H9 (cell line): ENCODE measurements around the gene BBX. TPM values are rescaled to one million over a fixed set of nuclear protein-coding genes. Genes with fewer than 3 reads are reported as not detected.

ENCODE experiments used
- DNase-seq: peaks from one replicate; pipeline ENCODE4 v3.0.0-alpha.2; 2017
- H2AFZ ChIP-seq: one replicate; pipeline ENCODE4 v1.6.1; 2013; ENCODE audit warnings: mild to moderate bottlenecking, low read length, control low read depth, moderate library complexity
- H2AK5ac ChIP-seq: 2 replicates; pipeline ENCODE4 v1.6.1; 2013; ENCODE audit warnings: low read length, control low read depth, mixed read lengths; ENCODE audit not compliant: insufficient read length
- H2BK120ac ChIP-seq: one replicate; pipeline ENCODE4 v1.6.1; 2013; ENCODE audit warnings: low read depth, mild to moderate bottlenecking, low read length, control low read depth, inconsistent platforms; ENCODE audit not compliant: poor library complexity, severe bottlenecking
- H2BK12ac ChIP-seq: 2 replicates; pipeline ENCODE4 v1.6.1; 2013; ENCODE audit warnings: low read length, control low read depth, mixed read lengths, low read depth; ENCODE audit not compliant: insufficient read length
- H2BK15ac ChIP-seq: 2 replicates; pipeline ENCODE4 v1.6.1; 2013; ENCODE audit warnings: low read depth, low read length, control low read depth
- H2BK20ac ChIP-seq: one replicate; pipeline ENCODE4 v1.6.1; 2013; ENCODE audit warnings: low read depth, mild to moderate bottlenecking, low read length, control low read depth, inconsistent platforms; ENCODE audit not compliant: poor library complexity, severe bottlenecking
- H2BK5ac ChIP-seq: 2 replicates; pipeline ENCODE4 v1.6.1; 2013; ENCODE audit warnings: low read length, control low read depth, mixed read lengths; ENCODE audit not compliant: insufficient read length
- H3K14ac ChIP-seq: 2 replicates; pipeline ENCODE4 v1.6.1; 2013; ENCODE audit warnings: low read length, control low read depth; ENCODE audit not compliant: insufficient read depth
- H3K18ac ChIP-seq: 2 replicates; pipeline ENCODE4 v1.6.1; 2013; ENCODE audit warnings: low read depth, mild to moderate bottlenecking, mixed read lengths, low read length, control low read depth; ENCODE audit not compliant: insufficient read length
- H3K23ac ChIP-seq: 2 replicates; pipeline ENCODE4 v1.6.1; 2013; ENCODE audit warnings: low read length, control low read depth, mixed read lengths, low read depth; ENCODE audit not compliant: insufficient read length
- H3K23me2 ChIP-seq: 2 replicates; pipeline ENCODE4 v1.6.1; 2013; ENCODE audit warnings: low read depth, mild to moderate bottlenecking, mixed read lengths, low read length, control low read depth; ENCODE audit not compliant: insufficient read length, poor library complexity, severe bottlenecking
- H3K27ac ChIP-seq: 2 replicates; pipeline ENCODE4 v1.5.1; 2013; ENCODE audit warnings: low read length, control low read depth, mixed read lengths, low read depth; ENCODE audit not compliant: insufficient read length
- H3K27me3 ChIP-seq: 2 replicates; pipeline ENCODE4 v1.6.1; 2013; ENCODE audit warnings: low read length, control low read depth, inconsistent platforms; ENCODE audit not compliant: insufficient read depth
- H3K4ac ChIP-seq: 2 replicates; pipeline ENCODE4 v1.6.1; 2013; ENCODE audit warnings: low read depth, mild to moderate bottlenecking, control low read depth, inconsistent platforms, low read length, moderate library complexity
- H3K4me1 ChIP-seq: 2 replicates; pipeline ENCODE4 v1.6.1; 2013; ENCODE audit warnings: low read length, control low read depth, inconsistent platforms; ENCODE audit not compliant: insufficient read depth
- H3K4me2 ChIP-seq: 2 replicates; pipeline ENCODE4 v1.6.1; 2013; ENCODE audit warnings: low read length, control low read depth, mixed read lengths; ENCODE audit not compliant: insufficient read length, insufficient read depth
- H3K56ac ChIP-seq: 2 replicates; pipeline ENCODE4 v1.6.1; 2013; ENCODE audit warnings: low read depth, mild to moderate bottlenecking, mixed read lengths, low read length, control low read depth; ENCODE audit not compliant: insufficient read length
- H3K79me1 ChIP-seq: 2 replicates; pipeline ENCODE4 v1.6.1; 2013; ENCODE audit warnings: low read depth, mild to moderate bottlenecking, moderate library complexity, low read length, control low read depth, inconsistent platforms; ENCODE audit not compliant: insufficient read depth, poor library complexity, severe bottlenecking
- H3K79me2 ChIP-seq: 2 replicates; pipeline ENCODE4 v1.6.1; 2013; ENCODE audit warnings: low read length, control low read depth, inconsistent platforms; ENCODE audit not compliant: insufficient read depth
- H3K9ac ChIP-seq: 2 replicates; pipeline ENCODE4 v1.6.1; 2013; ENCODE audit warnings: low read length, control low read depth, mixed read lengths; ENCODE audit not compliant: insufficient read length; ENCODE audit errors: extremely low read depth
- H3K9me3 ChIP-seq: one replicate; pipeline ENCODE4 v1.6.1; 2013; ENCODE audit warnings: low read depth, low read length, inconsistent platforms; ENCODE audit not compliant: control insufficient read depth
- H3T11ph ChIP-seq: one replicate; pipeline ENCODE4 v1.6.1; 2013; ENCODE audit warnings: mild to moderate bottlenecking, low read length, control low read depth, inconsistent platforms
- H4K20me1 ChIP-seq: one replicate; pipeline ENCODE4 v1.6.1; 2013; ENCODE audit not compliant: control insufficient read depth, insufficient read length, insufficient read depth
- H4K5ac ChIP-seq: 2 replicates; pipeline ENCODE4 v1.6.1; 2013; ENCODE audit warnings: low read depth, mild to moderate bottlenecking, mixed read lengths, low read length, control low read depth; ENCODE audit not compliant: insufficient read length
- H4K8ac ChIP-seq: replicated peaks from 2 replicates; pipeline ENCODE4 v1.6.1; 2013; ENCODE audit warnings: low read length, control low read depth, mixed read lengths, low read depth; ENCODE audit not compliant: insufficient read length
- H4K91ac ChIP-seq: 2 replicates; pipeline ENCODE4 v1.6.1; 2013; ENCODE audit warnings: low read depth, mild to moderate bottlenecking, moderate library complexity, mixed read lengths, low read length, control low read depth; ENCODE audit not compliant: insufficient read length
- H3K27ac Mint-ChIP-seq, 3 experiments: 2 replicates in 2 of 3; 3 replicates in 1 of 3; pipeline ENCODE4 v1.8.0; 2020 to 2021; ENCODE audit warnings: mixed read lengths in 3 of 3, mild to moderate bottlenecking in 1 of 3, moderate library complexity in 1 of 3
- H3K27me3 Mint-ChIP-seq: 2 replicates; pipeline ENCODE4 v1.8.0; 2021; ENCODE audit warnings: low read depth, mild to moderate bottlenecking, moderate library complexity, mixed read lengths
- H3K36me3 Mint-ChIP-seq, 3 experiments: 2 replicates in 2 of 3; 3 replicates in 1 of 3; pipeline ENCODE4 v1.8.0; 2020 to 2021; ENCODE audit warnings: low read depth in 3 of 3, mixed read lengths in 3 of 3; ENCODE audit not compliant: insufficient read depth in 1 of 3
- H3K4me1 Mint-ChIP-seq, 2 experiments: 2 replicates each; pipeline ENCODE4 v1.8.0; 2020; ENCODE audit warnings: mixed read lengths in 2 of 2
- H3K4me3 Mint-ChIP-seq, 2 experiments: 2 replicates in 1 of 2; 3 replicates in 1 of 2; pipeline ENCODE4 v1.8.0; 2020 to 2021; ENCODE audit warnings: mild to moderate bottlenecking in 2 of 2, mixed read lengths in 2 of 2, moderate library complexity in 1 of 2
- H3K9me3 Mint-ChIP-seq, 2 experiments: 2 replicates in 1 of 2; 3 replicates in 1 of 2; pipeline ENCODE4 v1.8.0; 2020; ENCODE audit warnings: mild to moderate bottlenecking in 2 of 2, mixed read lengths in 2 of 2, moderate library complexity in 1 of 2
- WGBS: extraction: QIAGEN DNeasy Blood & Tissue Kit; methylation state at CpG from one replicate; pipeline ENCODE4 v1.1.7; 2013; ENCODE audit warnings: missing lambda C conversion rate, low lambda C conversion rate, mixed read lengths; ENCODE audit not compliant: insufficient read length; ENCODE audit errors: extremely low coverage; 5-methylcytosine and 5-hydroxymethylcytosine counted together
- total RNA-seq: library from RNA; stranded (reverse); gene quantifications from 2 replicates; pipeline ENCODE4 v1.2.1, GENCODE V29; 2021
- TF ChIP-seq, protein P1 (sequence below): fragments of 200-600 bp; sonication (generic); conservative IDR thresholded peaks from 3 replicates; pipeline ENCODE4 v1.8.0; 2021; ENCODE audit warnings: antibody characterized with exemption, mild to moderate bottlenecking

Gene BBX
- total RNA-seq, 1 experiment from 2014 or later = 34.8 TPM

DNA sequence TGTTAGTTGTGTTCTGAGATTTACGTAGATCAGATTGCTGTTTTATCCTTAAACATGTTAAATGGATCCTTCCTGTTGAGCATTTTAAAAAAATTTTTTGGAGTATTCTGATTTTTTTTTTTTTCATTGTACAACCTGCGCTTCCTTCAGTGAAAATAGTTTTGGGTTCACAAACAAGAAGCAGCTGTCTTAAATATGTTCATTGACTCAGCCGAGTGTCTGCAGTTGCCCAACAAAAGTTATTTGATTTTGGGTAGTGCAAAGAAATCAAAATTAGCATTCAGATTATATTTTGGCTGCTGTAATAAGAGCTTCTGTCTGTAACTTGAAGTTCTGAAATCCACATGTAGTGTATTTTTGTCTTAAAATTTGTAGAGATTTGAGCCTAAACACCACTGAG lies 148.2 kb downstream of the BBX start:
- Histone ChIP-seq H4K5ac (no peak overlapping the region), H3K23me2 (no peaks in the 10 kb centered on the region), H2BK5ac (no peak overlapping the region), H3K4me1 (no peaks in the 10 kb centered on the region; the same call in 1 of the 2 replicates), H4K20me1 (no peaks in the 10 kb centered on the region), H3K14ac (no peak overlapping the region), H2BK15ac (no peak overlapping the region), H4K91ac (no peak overlapping the region), H3K27me3 (no peaks in the 10 kb centered on the region), H3K56ac (no peak overlapping the region), H2AK5ac (no peak overlapping the region), H3K79me2 (no peaks in the 10 kb centered on the region), H4K8ac (no peak overlapping the region), H2AFZ (no peak overlapping the region), H2BK20ac (no peak overlapping the region), H3K9me3 (no peaks in the 10 kb centered on the region), H3K79me1 (no peaks in the 10 kb centered on the region), H3K23ac (no peak overlapping the region), H3T11ph (no peak overlapping the region), H2BK120ac (no peak overlapping the region), H2BK12ac (no peak overlapping the region), H3K4me2 (no peak overlapping the region), H3K9ac (no peak overlapping the region), H3K4ac (no peak overlapping the region), H3K18ac (no peak overlapping the region), H3K27ac (no peak overlapping the region)
- Mint-ChIP-seq H3K27ac (no peak overlapping the region), H3K4me3 (no peak overlapping the region), H3K9me3 (no peaks in the 10 kb centered on the region), H3K27me3 (no peaks in the 10 kb centered on the region), H3K36me3 (peaks cover 0 to 2% (median 0%) of the 10 kb centered on the region in 3 experiments; a peak in 1 of 7 replicates), H3K4me1 (peaks cover 13 to 14% of the 10 kb centered on the region in 2 experiments)
- DNase-seq = no peak
- TF ChIP-seq, protein P1, sequence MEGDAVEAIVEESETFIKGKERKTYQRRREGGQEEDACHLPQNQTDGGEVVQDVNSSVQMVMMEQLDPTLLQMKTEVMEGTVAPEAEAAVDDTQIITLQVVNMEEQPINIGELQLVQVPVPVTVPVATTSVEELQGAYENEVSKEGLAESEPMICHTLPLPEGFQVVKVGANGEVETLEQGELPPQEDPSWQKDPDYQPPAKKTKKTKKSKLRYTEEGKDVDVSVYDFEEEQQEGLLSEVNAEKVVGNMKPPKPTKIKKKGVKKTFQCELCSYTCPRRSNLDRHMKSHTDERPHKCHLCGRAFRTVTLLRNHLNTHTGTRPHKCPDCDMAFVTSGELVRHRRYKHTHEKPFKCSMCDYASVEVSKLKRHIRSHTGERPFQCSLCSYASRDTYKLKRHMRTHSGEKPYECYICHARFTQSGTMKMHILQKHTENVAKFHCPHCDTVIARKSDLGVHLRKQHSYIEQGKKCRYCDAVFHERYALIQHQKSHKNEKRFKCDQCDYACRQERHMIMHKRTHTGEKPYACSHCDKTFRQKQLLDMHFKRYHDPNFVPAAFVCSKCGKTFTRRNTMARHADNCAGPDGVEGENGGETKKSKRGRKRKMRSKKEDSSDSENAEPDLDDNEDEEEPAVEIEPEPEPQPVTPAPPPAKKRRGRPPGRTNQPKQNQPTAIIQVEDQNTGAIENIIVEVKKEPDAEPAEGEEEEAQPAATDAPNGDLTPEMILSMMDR = no peak
- no CpG with 5 or more reads among the region's 3 CpGs for WGBS
